Testis (tissue), 2 donors: ENCODE data around the gene CLIC4.

Experiments used
- POLR2A ChIP-seq: fragments of 450-650 bp; IDR thresholded peaks from one replicate; pipeline ENCODE4 v1.6.1; 2017; ENCODE audit warnings: antibody characterized with exemption, mild to moderate bottlenecking, moderate library complexity
- TF ChIP-seq, protein P1 (sequence below), 3 experiments: fragments of 450-650 bp in 2 of 3; fragments of 200-600 bp in 1 of 3; sonication (generic) in 1 of 3; IDR thresholded peaks; one replicate each; pipeline ENCODE4 v1.5.1; 2016 to 2019; ENCODE audit warnings: antibody characterized with exemption in 3 of 3, mild to moderate bottlenecking in 2 of 3, moderate library complexity in 1 of 3

GRCh38 chr1:24803987-24804530, 58.8 kb downstream of the CLIC4 start:
- TF ChIP-seq, protein P1, sequence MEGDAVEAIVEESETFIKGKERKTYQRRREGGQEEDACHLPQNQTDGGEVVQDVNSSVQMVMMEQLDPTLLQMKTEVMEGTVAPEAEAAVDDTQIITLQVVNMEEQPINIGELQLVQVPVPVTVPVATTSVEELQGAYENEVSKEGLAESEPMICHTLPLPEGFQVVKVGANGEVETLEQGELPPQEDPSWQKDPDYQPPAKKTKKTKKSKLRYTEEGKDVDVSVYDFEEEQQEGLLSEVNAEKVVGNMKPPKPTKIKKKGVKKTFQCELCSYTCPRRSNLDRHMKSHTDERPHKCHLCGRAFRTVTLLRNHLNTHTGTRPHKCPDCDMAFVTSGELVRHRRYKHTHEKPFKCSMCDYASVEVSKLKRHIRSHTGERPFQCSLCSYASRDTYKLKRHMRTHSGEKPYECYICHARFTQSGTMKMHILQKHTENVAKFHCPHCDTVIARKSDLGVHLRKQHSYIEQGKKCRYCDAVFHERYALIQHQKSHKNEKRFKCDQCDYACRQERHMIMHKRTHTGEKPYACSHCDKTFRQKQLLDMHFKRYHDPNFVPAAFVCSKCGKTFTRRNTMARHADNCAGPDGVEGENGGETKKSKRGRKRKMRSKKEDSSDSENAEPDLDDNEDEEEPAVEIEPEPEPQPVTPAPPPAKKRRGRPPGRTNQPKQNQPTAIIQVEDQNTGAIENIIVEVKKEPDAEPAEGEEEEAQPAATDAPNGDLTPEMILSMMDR (IDR thresholded peaks at IDR 0.05): no peak
- TF ChIP-seq POLR2A: no peak
